Gastroesophageal sphincter (tissue), 4 donors: Measurements from ENCODE around the gene LRRC74A. TPM values are rescaled to one million over a fixed set of nuclear protein-coding genes. Genes with fewer than 3 reads are reported as not detected.

Experiments
- ATAC-seq: fragments of 150-250 bp; one replicate; pipeline ENCODE4 v1.9.1; 2016; ENCODE audit warnings: mild to moderate bottlenecking, moderate library complexity
- H3K27ac ChIP-seq, 4 donors: fragments of 200-600 bp; sonication (generic) in 3 of 4; 1 replicate in 3 of 4; 2 replicates in 1 of 4; pipeline ENCODE4 v1.5.1; 2016 to 2019
- H3K27me3 ChIP-seq: fragments of 200-600 bp; sonication (generic); one replicate; pipeline ENCODE4 v1.5.1; 2019
- H3K36me3 ChIP-seq, 2 donors: fragments of 200-600 bp; sonication (generic); one replicate each; pipeline ENCODE4 v1.5.1; 2019; ENCODE audit warnings: control low read depth in 1 of 2
- H3K4me1 ChIP-seq, 3 donors: fragments of 200-600 bp; sonication (generic); 1 replicate in 2 of 3; 2 replicates in 1 of 3; pipeline ENCODE4 v1.5.1; 2016 to 2019; ENCODE audit warnings: control low read depth in 2 of 3
- H3K4me3 ChIP-seq, 2 donors: fragments of 200-600 bp; sonication (generic); one replicate each; pipeline ENCODE4 v1.5.1; 2019; ENCODE audit warnings: mild to moderate bottlenecking in 1 of 2, moderate library complexity in 1 of 2
- H3K9me3 ChIP-seq, 3 donors: fragments of 200-600 bp; sonication (generic); one replicate each; pipeline ENCODE4 v1.5.1; 2017 to 2019; ENCODE audit warnings: control low read depth in 2 of 3
- EP300 ChIP-seq: sonication (generic); formaldehyde crosslinking; IDR thresholded peaks from one replicate; pipeline ENCODE4 v1.6.1; 2017; ENCODE audit warnings: antibody characterized with exemption, mild to moderate bottlenecking
- POLR2A ChIP-seq, 2 donors: fragments of 450-650 bp; IDR thresholded peaks; one replicate each; pipeline ENCODE4 v1.6.1; 2017; ENCODE audit warnings: antibody characterized with exemption in 2 of 2, mild to moderate bottlenecking in 2 of 2, moderate library complexity in 1 of 2
- POLR2AphosphoS5 ChIP-seq: sonication (generic); formaldehyde crosslinking; IDR thresholded peaks from one replicate; pipeline ENCODE4 v1.6.1; 2017; ENCODE audit warnings: antibody characterized with exemption
- WGBS, 2 donors: methylation state at CpG; one replicate each; pipeline ENCODE4 v1.1.5; 2018; ENCODE audit warnings: low coverage in 1 of 2; 5-methylcytosine and 5-hydroxymethylcytosine counted together
- total RNA-seq, 4 donors: library from RNA; depleted of rRNA; stranded (reverse); fragments of >200 nt; gene quantifications; one replicate each; pipeline ENCODE4 v1.1.0, GENCODE V29; 2016
- TF ChIP-seq, protein P1 (sequence below), 4 experiments: fragments of 200-600 bp in 2 of 4; fragments of 450-650 bp in 2 of 4; sonication (generic) in 1 of 4; IDR thresholded peaks; one replicate each; pipeline ENCODE4 v1.5.1; 2017 to 2019; ENCODE audit warnings: antibody characterized with exemption in 4 of 4, mild to moderate bottlenecking in 2 of 4, moderate library complexity in 2 of 4

LRRC74A gene
- total RNA-seq, 4 donors from 2014 or later, result not detected

DNA sequence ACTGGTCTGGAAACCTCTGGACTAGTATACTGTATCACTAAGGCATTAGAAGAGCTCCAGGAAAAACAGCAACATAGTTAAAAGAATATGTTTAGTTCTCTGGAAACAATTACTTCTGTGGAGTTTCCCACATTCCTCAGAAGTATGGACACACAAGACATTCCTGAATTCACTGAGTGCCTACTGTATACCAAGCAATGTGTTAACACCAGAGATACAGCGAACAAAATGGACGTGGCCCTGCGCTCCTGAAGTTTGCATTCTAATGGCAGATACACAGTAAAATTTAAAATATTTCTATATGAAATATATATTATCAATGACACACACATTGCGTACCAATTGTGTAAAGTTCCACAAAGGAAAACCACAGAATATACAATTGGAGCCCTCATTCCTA, 14.6 kb upstream of the LRRC74A start:
- peak overlapping the region in 2 of 4 donors; percentile 83 to 90 for H3K27ac ChIP-seq
- WGBS, 2 donors, result 65 to 68% methylated on average over 4 of the region's 4 CpGs
- H3K4me1 ChIP-seq, result peaks cover 0 to 36% (median 0%) of the 10 kb centered on the region in 3 donors
- H3K4me3 ChIP-seq, result peak overlapping the region; percentile 73 to 74
- H3K9me3 ChIP-seq, result no peaks in the 10 kb centered on the region
- ATAC-seq, result no peak
- H3K27me3 ChIP-seq, result no peaks in the 10 kb centered on the region
- TF ChIP-seq, protein P1, sequence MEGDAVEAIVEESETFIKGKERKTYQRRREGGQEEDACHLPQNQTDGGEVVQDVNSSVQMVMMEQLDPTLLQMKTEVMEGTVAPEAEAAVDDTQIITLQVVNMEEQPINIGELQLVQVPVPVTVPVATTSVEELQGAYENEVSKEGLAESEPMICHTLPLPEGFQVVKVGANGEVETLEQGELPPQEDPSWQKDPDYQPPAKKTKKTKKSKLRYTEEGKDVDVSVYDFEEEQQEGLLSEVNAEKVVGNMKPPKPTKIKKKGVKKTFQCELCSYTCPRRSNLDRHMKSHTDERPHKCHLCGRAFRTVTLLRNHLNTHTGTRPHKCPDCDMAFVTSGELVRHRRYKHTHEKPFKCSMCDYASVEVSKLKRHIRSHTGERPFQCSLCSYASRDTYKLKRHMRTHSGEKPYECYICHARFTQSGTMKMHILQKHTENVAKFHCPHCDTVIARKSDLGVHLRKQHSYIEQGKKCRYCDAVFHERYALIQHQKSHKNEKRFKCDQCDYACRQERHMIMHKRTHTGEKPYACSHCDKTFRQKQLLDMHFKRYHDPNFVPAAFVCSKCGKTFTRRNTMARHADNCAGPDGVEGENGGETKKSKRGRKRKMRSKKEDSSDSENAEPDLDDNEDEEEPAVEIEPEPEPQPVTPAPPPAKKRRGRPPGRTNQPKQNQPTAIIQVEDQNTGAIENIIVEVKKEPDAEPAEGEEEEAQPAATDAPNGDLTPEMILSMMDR (IDR thresholded peaks at IDR 0.05), result no peak
- TF ChIP-seq POLR2AphosphoS5 (no peak), EP300 (no peak), POLR2A (IDR thresholded peaks at IDR 0.05) (no peak)
- H3K36me3 ChIP-seq, result peaks cover 3 to 29% of the 10 kb centered on the region in 2 donors

DNA sequence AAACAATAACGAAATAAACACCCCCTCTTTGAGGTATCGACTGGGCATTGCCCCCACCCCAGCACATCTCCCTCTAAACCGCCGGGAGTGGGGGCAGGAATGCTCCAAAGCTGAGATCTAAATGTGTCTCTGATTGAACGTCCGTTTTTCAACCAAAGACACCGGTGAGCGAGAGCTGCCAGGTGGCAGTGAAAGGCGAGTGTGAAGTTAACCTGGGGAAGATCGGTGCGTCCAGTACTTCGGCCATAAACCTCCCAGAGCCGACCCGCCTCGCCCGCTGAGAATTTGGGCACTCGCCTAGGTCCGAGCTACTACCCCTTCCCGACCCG, 14.2 kb upstream of the LRRC74A start:
- no peak for TF ChIP-seq POLR2AphosphoS5
- TF ChIP-seq POLR2A (IDR thresholded peaks at IDR 0.05), result no peak
- no peak for TF ChIP-seq EP300
- TF ChIP-seq, protein P1 (IDR thresholded peaks at IDR 0.05), result no peak
- Histone ChIP-seq H3K9me3 (no peaks in the 10 kb centered on the region), H3K36me3 (peaks cover 2 to 24% of the 10 kb centered on the region in 2 donors), H3K4me1 (peaks cover 0 to 36% (median 0%) of the 10 kb centered on the region in 3 donors), H3K4me3 (peak overlapping the region; percentile 73 to 74), H3K27ac (peak overlapping the region in 3 of 4 donors; percentile 83 to 91 (median 90)), H3K27me3 (peaks cover under 1% of the 10 kb centered on the region)
- ATAC-seq, result peak; percentile 5
- WGBS, 2 donors, result 0% methylated on average over 6 to 9 of the region's 20 CpGs

DNA sequence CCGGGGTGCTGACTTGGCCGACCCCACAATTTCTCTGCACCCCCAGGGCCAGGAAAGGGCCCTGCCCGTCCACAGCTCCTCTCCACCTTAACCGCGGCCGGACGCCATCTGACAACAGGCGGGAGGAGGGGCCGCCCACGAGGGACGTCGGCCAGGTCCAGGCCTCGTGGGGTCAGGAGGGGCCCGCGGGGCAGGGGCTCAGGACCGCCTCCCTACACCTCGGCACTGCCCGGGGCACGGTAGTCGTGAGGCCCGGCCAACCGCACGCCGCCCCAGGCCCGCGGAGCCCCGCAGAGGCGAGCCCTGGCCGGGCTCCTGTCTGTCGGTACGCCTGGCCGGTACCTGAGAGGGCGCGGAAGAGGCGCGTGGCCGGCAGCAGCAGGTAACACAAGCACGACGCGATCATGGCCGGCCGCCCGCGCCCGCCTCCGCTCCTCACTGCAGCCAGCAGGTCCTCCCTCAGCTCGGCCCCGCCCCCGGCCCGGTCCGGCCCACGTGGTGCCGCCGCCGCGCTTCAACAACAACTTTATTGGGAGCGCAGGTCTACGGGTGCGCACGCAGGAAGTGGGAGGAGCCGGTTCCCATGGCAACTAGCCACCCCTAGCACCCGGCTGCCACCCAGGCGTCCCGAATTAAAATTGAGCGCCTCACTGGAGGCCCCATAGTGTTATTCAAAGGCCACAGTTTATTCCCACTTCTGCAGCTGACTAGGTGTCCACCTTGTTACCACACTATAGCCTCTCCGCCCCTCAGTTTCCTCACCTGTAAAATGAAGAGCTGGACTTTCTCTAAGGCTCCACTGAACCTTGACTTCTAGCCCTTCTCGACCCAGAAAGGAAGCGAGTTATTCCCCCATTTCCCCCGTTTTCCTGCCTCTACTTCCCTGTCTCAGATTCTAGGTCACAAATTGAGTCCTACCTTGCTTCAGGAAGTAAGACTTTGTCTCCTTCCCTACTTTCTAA, 13.5 kb upstream of the LRRC74A start, which contains the start of gene ANGEL1:
TSS of gene ANGEL1 (minus strand) at position 461 of the 962 bp plus-strand sequence. CDS start at position 406, 55 bp downstream.
- peaks cover 0 to 18% of the 10 kb centered on the region in 2 donors for H3K36me3 ChIP-seq
- ATAC-seq, result peak; percentile 93
- WGBS, 2 donors, result 69 to 73% methylated on average over 4 of the region's 69 CpGs
- H3K4me1 ChIP-seq, result peaks cover 0 to 36% (median 0%) of the 10 kb centered on the region in 3 donors
- peaks cover 7% of the 10 kb centered on the region for H3K27me3 ChIP-seq
- TF ChIP-seq EP300 (no peak), POLR2AphosphoS5 (peak; percentile 57), POLR2A (IDR thresholded peaks at IDR 0.05) (peak; percentile 78 to 85)
- TF ChIP-seq, protein P1 (IDR thresholded peaks at IDR 0.05), result peak in 2 of 4 experiments; percentile 10 to 11
- H3K27ac ChIP-seq, result peak within 1 kb of the TSS; percentile 45 to 91 (median 86)
- H3K9me3 ChIP-seq, result no peaks in the 10 kb centered on the region
- peak within 1 kb of the TSS; percentile 73 to 74 for H3K4me3 ChIP-seq

DNA sequence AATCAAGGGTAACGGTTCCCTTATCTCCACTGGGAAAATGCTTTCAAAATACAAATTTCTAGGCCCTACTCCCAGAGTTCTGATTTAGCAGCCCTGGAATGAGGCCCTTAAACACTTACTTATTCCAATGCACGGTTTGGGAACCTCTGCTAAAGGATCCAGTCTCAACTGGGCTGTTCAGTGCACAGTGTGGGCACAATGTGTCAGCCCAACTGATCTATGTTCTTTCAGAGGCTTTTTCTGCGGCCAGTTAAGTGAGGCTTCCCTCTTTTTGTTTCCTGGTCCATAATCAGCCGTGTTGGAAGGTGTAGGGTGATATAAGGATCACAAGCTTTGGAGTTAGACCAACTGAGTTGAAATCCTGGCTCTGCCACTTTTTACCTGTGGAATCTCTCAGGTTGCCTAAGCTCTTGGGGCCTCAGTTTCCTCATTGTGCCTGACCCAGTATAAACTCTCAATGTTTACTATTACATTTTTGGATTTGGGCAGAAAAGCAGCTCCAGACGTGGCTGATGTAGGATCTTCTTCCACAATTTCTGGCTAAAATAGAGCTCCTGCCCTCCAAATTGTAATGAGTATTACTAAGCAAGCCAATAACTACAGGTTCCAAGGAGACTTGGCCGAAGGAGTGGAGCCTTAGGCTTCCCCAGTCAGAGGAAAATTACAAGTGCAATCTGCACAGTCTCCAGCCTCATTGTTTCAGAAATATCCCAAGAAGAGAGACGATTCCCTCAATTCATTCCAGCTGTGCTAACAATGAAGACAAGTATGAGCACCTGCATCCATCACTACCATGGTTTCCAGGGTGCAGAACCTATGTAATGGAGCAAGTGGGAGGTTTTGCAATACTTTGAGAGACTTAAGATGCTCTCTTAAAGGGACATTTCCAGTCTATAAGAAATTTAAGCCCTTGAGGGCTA, 11.2 kb upstream of the LRRC74A start:
- Histone ChIP-seq H3K27ac (peak overlapping the region in 1 of 4 donors; percentile 2), H3K36me3 (no peaks in the 10 kb centered on the region), H3K4me1 (peaks cover 0 to 29% (median 0%) of the 10 kb centered on the region in 3 donors), H3K4me3 (no peak overlapping the region), H3K27me3 (peaks cover 18% of the 10 kb centered on the region), H3K9me3 (no peaks in the 10 kb centered on the region)
- ATAC-seq, result no peak
- no peak for TF ChIP-seq EP300
- TF ChIP-seq POLR2AphosphoS5, result no peak
- TF ChIP-seq, protein P1 (IDR thresholded peaks at IDR 0.05), result no peak
- TF ChIP-seq POLR2A (IDR thresholded peaks at IDR 0.05), result no peak
- WGBS, 2 donors, result 44 to 47% methylated on average over 5 to 7 of the region's 7 CpGs
